Fibroblast of lung (primary cell): ENCODE results near the gene CFAP221.

ENCODE experiments used
- CTCF ChIP-seq, 2 donors: IDR thresholded peaks in 1 of 2; conservative IDR thresholded peaks in 1 of 2; 1 replicate in 1 of 2; 2 replicates in 1 of 2; pipeline ENCODE4 v1.5.1; 2011 to 2012; ENCODE audit warnings: low read length in 2 of 2, control low read depth in 1 of 2, inconsistent platforms in 1 of 2, low read depth in 1 of 2, mild to moderate bottlenecking in 1 of 2
- EZH2 ChIP-seq: IDR thresholded peaks from 2 replicates; pipeline ENCODE4 v1.5.1; 2012; ENCODE audit warnings: low read length, control low read depth, mild to moderate bottlenecking; ENCODE audit errors: missing control alignments

GRCh38 chr2:119523383-119523951 is 20.8 kb upstream of the CFAP221 start:
- TF ChIP-seq EZH2 (no peak), CTCF (conservative IDR thresholded peaks at IDR 0.05 in 1 of 2, IDR thresholded peaks at IDR 0.05 in 1 of 2; ENCODE audit: low read depth in 1 of 2, low read length in 2 of 2) (no peak)
